HG03196 (cell line): ENCODE data around the gene HMGN4.
"Not testable (repeated sequence)": the region's sequence is repeated elsewhere in the genome, so short reads cannot be mapped to it uniquely, and the experiment has no call there.

Experiments
- ATAC-seq: cut with Tn5 transposase; IDR thresholded peaks from one replicate; pipeline ENCODE4 v1.9.1; 2021; ENCODE audit not compliant: unreplicated experiment

The HMGN4 gene

GRCh38 chr6:26521600-26522391, 16.4 kb upstream of the HMGN4 start:
- ATAC-seq: peak; percentile 75

- ATAC-seq: not testable (repeated sequence)
Measured at GRCh38 chr6:26522486-26523228, 15.5 kb upstream of the HMGN4 start.

- ATAC-seq: not testable (repeated sequence)
Measured at GRCh38 chr6:26524314-26524713, 13.9 kb upstream of the HMGN4 start.

GRCh38 chr6:26524722-26525370, 13.3 kb upstream of the HMGN4 start:
- no peak for ATAC-seq

GRCh38 chr6:26525838-26526237, 12.3 kb upstream of the HMGN4 start:
- ATAC-seq: no peak

- no peak for ATAC-seq
Measured at GRCh38 chr6:26526928-26527327, 11.2 kb upstream of the HMGN4 start.

- no peak for ATAC-seq
Measured at GRCh38 chr6:26530203-26530602, 8.0 kb upstream of the HMGN4 start.

GRCh38 chr6:26531897-26532296, 6.3 kb upstream of the HMGN4 start:
- ATAC-seq: no peak

GRCh38 chr6:26532699-26533531, 5.3 kb upstream of the HMGN4 start:
- ATAC-seq: peak; percentile 27

- no peak for ATAC-seq
Measured at GRCh38 chr6:26533532-26533931, 4.6 kb upstream of the HMGN4 start.

- no peak for ATAC-seq
Measured at GRCh38 chr6:26534681-26535465, 3.3 kb upstream of the HMGN4 start.

- ATAC-seq: no peak
Measured at GRCh38 chr6:26536571-26537159, 1.5 kb upstream of the HMGN4 start.

GRCh38 chr6:26537160-26537845, 863 bp upstream of the HMGN4 start:
- ATAC-seq: peak; percentile 41

- ATAC-seq: no peak
Measured at GRCh38 chr6:26538572-26538902, 371 bp downstream of the HMGN4 start.

- ATAC-seq: no peak
Measured at GRCh38 chr6:26539071-26539615, 977 bp downstream of the HMGN4 start.

- no peak for ATAC-seq
Measured at GRCh38 chr6:26541579-26541978, 3.4 kb downstream of the HMGN4 start.

- ATAC-seq: no peak
Measured at GRCh38 chr6:26543953-26544352, 5.8 kb downstream of the HMGN4 start.

- no peak for ATAC-seq
Measured at GRCh38 chr6:26544473-26544872, 6.3 kb downstream of the HMGN4 start.

GRCh38 chr6:26545627-26546026, 7.5 kb downstream of the HMGN4 start:
- ATAC-seq: no peak
